Stimulated activated CD8-positive, alpha-beta memory T cell treated with anti-CD3 and anti-CD28 coated beads, Interleukin-12 subunit alpha, Interleukin-12 subunit beta, amount 100 ng/mL, for 24 hours (primary cell): ENCODE data around the gene PEX11A.

Experiments
- DNase-seq: peaks from one replicate; pipeline ENCODE4 v3.0.0-alpha.2; 2020; ENCODE audit errors: extremely low read depth

PEX11A gene

GRCh38 chr15:89675606-89676005 is 14.9 kb downstream of the PEX11A start:
- DNase-seq, result no peak

DNA sequence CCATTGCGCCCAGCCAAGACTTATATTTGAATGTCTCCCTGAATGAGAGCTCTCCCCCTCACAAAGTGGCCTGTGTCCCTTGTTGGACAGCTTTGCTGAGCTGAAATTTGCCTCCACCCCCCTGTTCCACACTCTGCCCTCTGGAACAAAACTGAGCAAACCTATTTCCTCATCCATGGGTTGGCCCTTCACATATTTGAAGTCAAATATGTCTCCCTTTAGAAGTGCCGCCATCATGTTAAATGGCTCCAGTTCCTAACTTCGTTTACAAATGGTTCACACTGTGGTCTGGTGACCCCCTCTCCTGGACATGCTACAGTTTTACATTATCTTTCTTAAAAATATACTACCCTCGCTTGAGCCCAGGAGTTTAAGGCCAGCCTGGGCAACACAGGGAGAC is 16.0 kb downstream of the PEX11A start:
- no peak for DNase-seq

- no peak for DNase-seq
These were observed 17.4 kb downstream of the PEX11A start for GRCh38 chr15:89673165-89673512.

- no peak for DNase-seq
These were observed 18.1 kb downstream of the PEX11A start for GRCh38 chr15:89672221-89673164.

DNA sequence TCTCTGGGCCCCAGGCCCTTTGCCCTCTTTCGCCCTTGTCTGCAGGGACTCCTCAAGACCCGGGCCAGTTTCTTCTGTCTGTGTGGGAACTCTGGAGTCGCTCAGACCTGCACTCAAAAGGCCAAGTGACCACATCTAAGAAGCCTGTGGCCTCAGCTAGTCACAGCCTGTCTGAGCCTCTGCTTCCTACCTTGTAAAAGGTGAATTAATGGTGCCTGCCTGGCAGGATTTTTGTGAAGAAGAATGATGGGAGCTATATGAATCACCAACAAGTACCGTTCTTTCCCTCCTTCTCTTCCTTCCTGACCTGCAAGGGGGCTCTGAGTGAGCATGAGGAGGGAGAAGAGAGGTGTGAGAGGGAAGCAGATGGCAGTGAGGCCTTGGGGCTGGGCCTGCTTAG is 18.9 kb downstream of the PEX11A start:
- DNase-seq, result no peak

GRCh38 chr15:89670971-89671560 is 19.5 kb downstream of the PEX11A start:
- no peak for DNase-seq

GRCh38 chr15:89669941-89670340 is 20.6 kb downstream of the PEX11A start:
- no peak for DNase-seq

GRCh38 chr15:89669309-89669865 is 21.2 kb downstream of the PEX11A start:
- no peak for DNase-seq

GRCh38 chr15:89668171-89668570 is 22.4 kb downstream of the PEX11A start:
- no peak for DNase-seq

DNA sequence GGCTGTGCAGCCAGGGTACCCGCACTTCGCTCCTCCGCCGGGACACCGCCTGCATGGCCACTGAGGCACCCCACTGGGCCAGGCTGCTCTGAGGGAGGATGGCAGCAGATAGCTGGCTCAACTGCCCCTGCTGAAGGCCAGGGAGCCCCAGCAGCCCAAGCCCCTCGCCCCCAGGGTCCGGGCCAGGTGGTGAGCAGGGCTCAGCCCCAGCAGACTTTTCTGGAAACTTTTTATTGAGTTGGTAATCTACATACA is 22.9 kb downstream of the PEX11A start:
- DNase-seq, result no peak

GRCh38 chr15:89666858-89667705 is 23.5 kb downstream of the PEX11A start:
- DNase-seq, result no peak

GRCh38 chr15:89666184-89666857 is 24.2 kb downstream of the PEX11A start:
- DNase-seq, result no peak

DNA sequence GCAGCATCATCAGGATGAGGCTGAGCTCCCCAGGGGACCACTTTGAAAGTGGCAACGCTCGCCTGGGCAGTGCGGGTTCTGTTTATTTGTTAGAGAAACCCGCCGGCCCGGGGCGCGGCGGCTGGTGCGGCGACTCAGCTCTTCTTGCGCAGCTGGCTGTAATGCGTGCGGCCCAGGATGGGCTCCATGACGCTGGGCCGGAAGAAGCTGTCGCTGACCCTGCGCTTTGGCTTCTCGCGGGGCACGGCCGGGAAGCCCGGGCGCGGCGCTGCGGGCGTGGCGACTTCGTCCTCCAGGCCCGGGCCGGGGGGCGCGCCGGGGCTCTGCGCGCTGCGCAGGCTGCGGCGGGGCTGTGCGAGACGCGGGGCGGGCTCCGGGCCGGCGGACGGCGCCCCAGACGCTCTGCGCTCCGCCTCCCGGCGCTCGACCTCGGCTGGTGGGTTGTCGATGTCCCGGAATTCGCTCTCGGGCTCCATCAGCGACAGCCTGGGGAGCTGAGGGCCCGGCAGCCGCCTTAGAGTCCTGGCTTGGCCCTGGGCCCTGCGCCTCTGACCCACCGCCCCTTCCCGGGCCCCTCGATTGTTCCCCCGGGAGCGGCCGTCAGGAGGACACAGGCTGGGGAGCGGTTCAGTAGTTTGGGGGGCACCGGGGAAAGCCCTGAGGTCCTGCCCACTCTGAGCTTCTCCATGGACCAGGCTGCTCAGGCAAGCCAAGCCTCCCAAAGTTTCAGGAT is 24.9 kb downstream of the PEX11A start:
- DNase-seq, result no peak

GRCh38 chr15:89664441-89665350 is 25.9 kb downstream of the PEX11A start:
- DNase-seq, result no peak

DNA sequence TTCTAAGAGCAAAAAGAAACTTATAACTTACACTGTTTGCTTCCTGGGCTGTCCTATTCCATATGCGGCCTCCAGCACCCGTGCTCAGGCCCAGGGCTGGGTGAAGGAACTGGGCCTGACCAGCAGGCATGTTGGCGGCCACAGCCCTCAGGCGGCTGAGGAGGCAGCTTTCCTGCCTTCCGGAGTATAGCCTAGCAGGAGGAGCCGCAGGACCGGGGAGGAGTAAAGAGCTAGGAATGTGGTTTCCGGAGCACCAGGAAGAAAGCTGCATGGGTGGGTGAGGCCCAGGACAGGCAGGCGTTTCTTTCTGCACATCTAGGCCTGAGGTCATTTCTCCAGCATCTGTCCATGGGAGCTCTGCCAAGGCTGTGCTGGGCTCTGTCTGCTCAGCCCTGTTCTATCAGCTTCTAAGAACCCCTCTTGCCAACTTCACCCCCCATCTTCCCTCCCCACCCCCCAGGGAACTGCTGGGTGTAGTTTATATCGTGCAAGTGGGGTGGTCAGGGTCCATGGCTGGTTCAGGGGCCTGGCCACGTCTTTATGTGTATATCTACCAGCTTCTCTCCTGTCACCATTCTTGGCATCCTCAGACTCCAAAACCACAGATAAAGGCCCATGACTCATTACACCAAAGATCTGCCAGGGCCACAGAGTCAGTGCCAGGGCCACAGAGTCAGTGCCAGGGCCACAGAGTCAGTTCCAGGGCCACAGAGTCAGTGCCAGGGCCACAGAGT is 27.5 kb downstream of the PEX11A start:
- no peak for DNase-seq

GRCh38 chr15:89660556-89660955 is 30.0 kb downstream of the PEX11A start:
- no peak for DNase-seq

- no peak for DNase-seq
These were observed 31.3 kb downstream of the PEX11A start for GRCh38 chr15:89659295-89659694.

GRCh38 chr15:89657686-89658200 is 32.8 kb downstream of the PEX11A start:
- DNase-seq, result no peak
